Measurements from ENCODE around the gene USP49.

DNA sequence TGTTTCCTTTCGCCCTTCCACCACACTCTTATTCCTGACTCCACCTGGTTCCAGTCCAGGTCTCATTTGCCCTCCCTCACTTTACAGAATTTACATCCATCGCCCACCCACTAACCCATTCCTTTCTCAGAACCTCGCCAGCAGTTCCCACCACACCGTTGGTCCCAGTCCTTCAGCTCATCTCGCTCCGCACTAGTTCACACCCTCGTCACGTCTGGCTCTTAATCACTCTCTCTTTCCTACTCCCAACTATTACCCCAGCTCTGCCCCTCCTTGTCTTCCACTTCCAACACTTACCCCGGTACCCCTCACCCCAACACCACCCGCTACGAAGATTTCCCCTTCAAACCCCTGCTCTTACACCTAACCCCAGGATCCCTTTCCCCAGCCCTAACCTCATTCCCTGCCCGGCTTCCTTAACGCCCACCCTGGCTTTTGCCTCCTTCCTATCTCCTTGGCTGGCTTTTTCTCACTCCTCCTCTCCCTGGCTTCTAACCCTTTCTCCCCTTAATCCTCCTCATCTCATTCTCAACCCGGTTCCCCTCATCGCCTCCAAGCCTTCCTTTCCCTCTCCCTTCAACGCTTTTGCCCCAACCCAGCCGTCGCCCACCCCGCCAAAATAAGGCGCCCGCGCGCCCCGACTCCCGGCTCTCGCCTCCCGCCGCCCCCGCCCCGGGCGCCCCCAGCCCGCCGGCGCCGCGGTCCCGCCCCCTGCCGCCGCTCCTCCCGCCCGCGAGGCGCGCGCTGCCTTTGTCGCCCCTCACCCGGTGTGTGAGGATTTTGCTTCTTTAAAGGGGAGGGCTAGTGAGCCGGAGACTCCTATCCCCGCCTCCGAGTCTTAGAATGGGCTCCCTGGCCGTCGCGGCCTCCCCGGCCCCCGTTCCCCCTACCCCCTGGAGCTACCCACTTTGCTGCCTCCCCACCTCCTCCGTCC lies 542 bp downstream of the USP49 start:
- TF ChIP-seq EZH2 (IDR thresholded peaks at IDR 0.05) = no peak
- TF ChIP-seq ZNF274 (IDR thresholded peaks at IDR 0.05; ENCODE audit: low read depth, low read length) = no peak
- TF ChIP-seq EGR1 (IDR thresholded peaks at IDR 0.05; ENCODE audit: low read depth) = no peak

All from HCT116 (cell line).